ENCODE data around the gene DDX59.

DNA sequence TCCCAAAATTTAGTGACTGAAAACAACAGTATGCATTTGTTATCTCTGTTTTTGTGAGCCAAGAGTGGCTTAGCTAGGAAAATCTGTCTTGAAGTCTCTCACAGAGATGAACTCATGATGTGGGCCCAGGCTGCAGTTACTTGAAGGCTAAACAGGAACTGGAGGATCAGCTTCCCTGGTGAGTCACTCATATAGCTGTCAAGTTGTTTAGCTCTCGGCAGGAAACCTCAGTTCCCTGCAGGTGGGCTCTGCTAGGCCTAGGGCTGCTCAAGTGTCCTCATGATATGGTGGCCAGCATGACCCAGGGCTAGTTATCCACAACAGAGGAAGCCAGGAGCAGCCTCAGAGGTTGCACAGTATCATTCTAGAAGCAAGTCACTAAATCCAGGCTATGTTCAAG, 30.2 kb upstream of the DDX59 start:
- TF ChIP-seq, protein P1, sequence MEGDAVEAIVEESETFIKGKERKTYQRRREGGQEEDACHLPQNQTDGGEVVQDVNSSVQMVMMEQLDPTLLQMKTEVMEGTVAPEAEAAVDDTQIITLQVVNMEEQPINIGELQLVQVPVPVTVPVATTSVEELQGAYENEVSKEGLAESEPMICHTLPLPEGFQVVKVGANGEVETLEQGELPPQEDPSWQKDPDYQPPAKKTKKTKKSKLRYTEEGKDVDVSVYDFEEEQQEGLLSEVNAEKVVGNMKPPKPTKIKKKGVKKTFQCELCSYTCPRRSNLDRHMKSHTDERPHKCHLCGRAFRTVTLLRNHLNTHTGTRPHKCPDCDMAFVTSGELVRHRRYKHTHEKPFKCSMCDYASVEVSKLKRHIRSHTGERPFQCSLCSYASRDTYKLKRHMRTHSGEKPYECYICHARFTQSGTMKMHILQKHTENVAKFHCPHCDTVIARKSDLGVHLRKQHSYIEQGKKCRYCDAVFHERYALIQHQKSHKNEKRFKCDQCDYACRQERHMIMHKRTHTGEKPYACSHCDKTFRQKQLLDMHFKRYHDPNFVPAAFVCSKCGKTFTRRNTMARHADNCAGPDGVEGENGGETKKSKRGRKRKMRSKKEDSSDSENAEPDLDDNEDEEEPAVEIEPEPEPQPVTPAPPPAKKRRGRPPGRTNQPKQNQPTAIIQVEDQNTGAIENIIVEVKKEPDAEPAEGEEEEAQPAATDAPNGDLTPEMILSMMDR (IDR thresholded peaks at IDR 0.05), result no peak
- TF ChIP-seq POLR2A (IDR thresholded peaks at IDR 0.05), result no peak
